PFSK-1 (cell line): ENCODE data around the gene SCN4B.

Source experiments
- POLR2AphosphoS5 ChIP-seq: IDR thresholded peaks from 2 replicates; pipeline ENCODE4 v1.6.1; 2012; ENCODE audit warnings: low read depth, mild to moderate bottlenecking, control low read depth, low read length, moderate library complexity
- TAF1 ChIP-seq: IDR thresholded peaks from 2 replicates; pipeline ENCODE4 v1.6.1; 2012; ENCODE audit warnings: low read length, control low read depth, borderline replicate concordance; ENCODE audit not compliant: insufficient read depth
- TF ChIP-seq, protein P1 (sequence below), 2 experiments: IDR thresholded peaks; 2 replicates each; pipeline versions ENCODE4 v1.6.1 to v1.8.0; 2011 to 2012; ENCODE audit warnings: low read depth in 2 of 2, low read length in 2 of 2, control low read depth in 1 of 2, inconsistent platforms in 1 of 2, mild to moderate bottlenecking in 1 of 2, moderate library complexity in 1 of 2; ENCODE audit not compliant: insufficient read depth in 1 of 2

GRCh38 chr11:118120793-118121192 is 31.8 kb downstream of the SCN4B start:
- no peak for TF ChIP-seq POLR2AphosphoS5
- no peak for TF ChIP-seq TAF1
- TF ChIP-seq, protein P1, sequence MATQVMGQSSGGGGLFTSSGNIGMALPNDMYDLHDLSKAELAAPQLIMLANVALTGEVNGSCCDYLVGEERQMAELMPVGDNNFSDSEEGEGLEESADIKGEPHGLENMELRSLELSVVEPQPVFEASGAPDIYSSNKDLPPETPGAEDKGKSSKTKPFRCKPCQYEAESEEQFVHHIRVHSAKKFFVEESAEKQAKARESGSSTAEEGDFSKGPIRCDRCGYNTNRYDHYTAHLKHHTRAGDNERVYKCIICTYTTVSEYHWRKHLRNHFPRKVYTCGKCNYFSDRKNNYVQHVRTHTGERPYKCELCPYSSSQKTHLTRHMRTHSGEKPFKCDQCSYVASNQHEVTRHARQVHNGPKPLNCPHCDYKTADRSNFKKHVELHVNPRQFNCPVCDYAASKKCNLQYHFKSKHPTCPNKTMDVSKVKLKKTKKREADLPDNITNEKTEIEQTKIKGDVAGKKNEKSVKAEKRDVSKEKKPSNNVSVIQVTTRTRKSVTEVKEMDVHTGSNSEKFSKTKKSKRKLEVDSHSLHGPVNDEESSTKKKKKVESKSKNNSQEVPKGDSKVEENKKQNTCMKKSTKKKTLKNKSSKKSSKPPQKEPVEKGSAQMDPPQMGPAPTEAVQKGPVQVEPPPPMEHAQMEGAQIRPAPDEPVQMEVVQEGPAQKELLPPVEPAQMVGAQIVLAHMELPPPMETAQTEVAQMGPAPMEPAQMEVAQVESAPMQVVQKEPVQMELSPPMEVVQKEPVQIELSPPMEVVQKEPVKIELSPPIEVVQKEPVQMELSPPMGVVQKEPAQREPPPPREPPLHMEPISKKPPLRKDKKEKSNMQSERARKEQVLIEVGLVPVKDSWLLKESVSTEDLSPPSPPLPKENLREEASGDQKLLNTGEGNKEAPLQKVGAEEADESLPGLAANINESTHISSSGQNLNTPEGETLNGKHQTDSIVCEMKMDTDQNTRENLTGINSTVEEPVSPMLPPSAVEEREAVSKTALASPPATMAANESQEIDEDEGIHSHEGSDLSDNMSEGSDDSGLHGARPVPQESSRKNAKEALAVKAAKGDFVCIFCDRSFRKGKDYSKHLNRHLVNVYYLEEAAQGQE (IDR thresholded peaks at IDR 0.05; ENCODE audit: insufficient read depth in 1 of 2, low read depth in 2 of 2, low read length in 2 of 2): no peak
